IMR-90 (cell line): ENCODE results near the gene AP4B1. TPM values are rescaled to one million over a fixed set of nuclear protein-coding genes. Genes with fewer than 3 reads are reported as not detected.

Source experiments
- ATAC-seq: fragments of 200-7000 bp; cut with Tn5 transposase; 2 replicates; pipeline ENCODE4 v1.9.1; 2020; ENCODE audit warnings: low read depth, mild to moderate bottlenecking, moderate library complexity
- BruUV-seq: library from RNA; stranded (reverse); fragments of 400-500 nt; replicated peaks from 2 replicates; lab custom pipeline; 2021; lab: Mats Ljungman, UMichigan
- CTCF ChIA-PET: fragments of 300-600 bp; formaldehyde crosslinking; extraction: SDS; loops from one replicate; lab custom pipeline; 2021; ENCODE audit warnings: antibody characterized with exemption; lab: Yijun Ruan, JAX
- POLR2A ChIA-PET: fragments of 300-600 bp; sonication (Branson Sonifier 250); formaldehyde crosslinking; loops from one replicate; lab custom pipeline; 2022; ENCODE audit warnings: antibody characterized with exemption; ENCODE audit not compliant: unreplicated experiment; lab: Charles Lee
- DNase-seq: peaks from one replicate; pipeline ENCODE4 v3.0.0; 2013
- H2AFZ ChIP-seq: replicated peaks from 2 replicates; pipeline ENCODE3; 2013; ENCODE audit warnings: low read length, mild to moderate bottlenecking; ENCODE audit not compliant: poor library complexity
- H2AK5ac ChIP-seq: 2 replicates; pipeline ENCODE4 v1.6.1; 2013; ENCODE audit warnings: low read depth, low read length, inconsistent platforms
- H2AK9ac ChIP-seq: replicated peaks from 2 replicates; pipeline ENCODE3; 2013; ENCODE audit warnings: mild to moderate bottlenecking, low read depth, low read length, moderate library complexity; ENCODE audit not compliant: poor library complexity
- H2BK120ac ChIP-seq: 2 replicates; pipeline ENCODE4 v1.6.1; 2013; ENCODE audit warnings: low read depth, low read length, inconsistent platforms
- H2BK15ac ChIP-seq: 3 replicates; pipeline ENCODE4 v1.6.1; 2013; ENCODE audit warnings: low read depth, low read length, inconsistent platforms
- H2BK20ac ChIP-seq: 2 replicates; pipeline ENCODE4 v1.6.1; 2013; ENCODE audit warnings: low read depth, mild to moderate bottlenecking, inconsistent platforms, low read length, moderate library complexity
- H2BK5ac ChIP-seq: 2 replicates; pipeline ENCODE4 v1.6.1; 2013; ENCODE audit warnings: mild to moderate bottlenecking, low read depth, low read length, inconsistent platforms; ENCODE audit not compliant: poor library complexity, severe bottlenecking
- H3K14ac ChIP-seq: replicated peaks from 2 replicates; pipeline ENCODE4 v1.6.1; 2013; ENCODE audit warnings: low read depth, low read length, inconsistent platforms
- H3K18ac ChIP-seq: 2 replicates; pipeline ENCODE4 v1.6.1; 2013; ENCODE audit warnings: low read depth, low read length, control low read depth
- H3K23ac ChIP-seq: 2 replicates; pipeline ENCODE4 v1.6.1; 2013; ENCODE audit warnings: low read depth, low read length, inconsistent platforms
- H3K27ac ChIP-seq: 2 replicates; pipeline ENCODE4 v1.5.1; 2013; ENCODE audit warnings: mild to moderate bottlenecking, control low read depth, low read length; ENCODE audit not compliant: insufficient read depth
- H3K27me3 ChIP-seq: 2 replicates; pipeline ENCODE4 v1.6.1; 2013; ENCODE audit warnings: low read length; ENCODE audit not compliant: control insufficient read depth, insufficient read depth
- H3K36me3 ChIP-seq: 2 replicates; pipeline ENCODE4 v1.6.1; 2013; ENCODE audit warnings: low read length, mixed read lengths; ENCODE audit not compliant: control insufficient read depth, insufficient read depth
- H3K4ac ChIP-seq: 2 replicates; pipeline ENCODE4 v1.6.1; 2013; ENCODE audit warnings: low read depth, low read length, inconsistent platforms
- H3K4me1 ChIP-seq: 2 replicates; pipeline ENCODE4 v1.6.1; 2013; ENCODE audit warnings: low read length, mixed read lengths; ENCODE audit not compliant: control insufficient read depth, insufficient read depth
- H3K4me2 ChIP-seq: 2 replicates; pipeline ENCODE4 v1.6.1; 2013; ENCODE audit warnings: low read depth, mild to moderate bottlenecking, control low read depth, low read length, moderate library complexity
- H3K4me3 ChIP-seq: 2 replicates; pipeline ENCODE4 v1.5.1; 2013; ENCODE audit warnings: low read depth, mild to moderate bottlenecking, control low read depth, low read length, moderate library complexity; ENCODE audit not compliant: insufficient read depth
- H3K56ac ChIP-seq: 2 replicates; pipeline ENCODE4 v1.6.1; 2013; ENCODE audit warnings: low read length, inconsistent platforms; ENCODE audit not compliant: insufficient read depth; ENCODE audit errors: extremely low read depth
- H3K79me1 ChIP-seq, 2 experiments: 2 replicates each; pipeline ENCODE4 v1.6.1; 2013; ENCODE audit warnings: low read length in 2 of 2, inconsistent platforms in 1 of 2, low read depth in 1 of 2
- H3K9ac ChIP-seq: 2 replicates; pipeline ENCODE4 v1.6.1; 2013; ENCODE audit warnings: low read depth, low read length, control low read depth
- H3K9me1 ChIP-seq: 2 replicates; pipeline ENCODE4 v1.6.1; 2013; ENCODE audit warnings: low read length, inconsistent platforms; ENCODE audit not compliant: insufficient read depth
- H3K9me3 ChIP-seq: 2 replicates; pipeline ENCODE4 v1.6.1; 2013; ENCODE audit warnings: low read length; ENCODE audit not compliant: control insufficient read depth, insufficient read depth
- H4K20me1 ChIP-seq: 2 replicates; pipeline ENCODE4 v1.6.1; 2013; ENCODE audit warnings: low read length, inconsistent platforms; ENCODE audit not compliant: insufficient read depth
- H4K5ac ChIP-seq: 2 replicates; pipeline ENCODE4 v1.6.1; 2013; ENCODE audit warnings: mild to moderate bottlenecking, low read depth, low read length, control low read depth
- H4K8ac ChIP-seq, 2 experiments: 2 replicates each; pipeline ENCODE4 v1.6.1; 2013; ENCODE audit warnings: low read depth in 2 of 2, low read length in 2 of 2, control low read depth in 1 of 2, inconsistent platforms in 1 of 2
- H4K91ac ChIP-seq: 2 replicates; pipeline ENCODE4 v1.6.1; 2013; ENCODE audit warnings: low read depth, low read length, inconsistent platforms; ENCODE audit not compliant: insufficient read depth
- CEBPB ChIP-seq: IDR thresholded peaks from 2 replicates; pipeline ENCODE4 v1.6.1; 2012; ENCODE audit warnings: low read depth, low read length, improper control_type of control experiment
- FOS ChIP-seq: fragments of 150-350 bp; IDR thresholded peaks from 2 replicates; pipeline ENCODE4 v1.6.1; 2016; ENCODE audit warnings: low read depth, low read length
- WGBS, 2 experiments: methylation state at CpG; one replicate each; pipeline versions ENCODE4 v1.1.5 to v1.1.7; 2013; ENCODE audit warnings: missing lambda C conversion rate in 2 of 2; ENCODE audit not compliant: insufficient read length in 1 of 2; ENCODE audit errors: extremely low coverage in 2 of 2; 5-methylcytosine and 5-hydroxymethylcytosine counted together
- dilution Hi-C: fragments of 300-500 bp; cut with HindIII; formaldehyde crosslinking; loops from one replicate; pipeline ENCODE4 v1.14.3; 2018; ENCODE audit warnings: low sequenced_read_pairs; ENCODE audit not compliant: unreplicated experiment
- in situ Hi-C: fragments of 300-500 bp; cut with MboI; formaldehyde crosslinking; loops from 3 replicates; pipeline ENCODE4 v1.14.3; 2019; ENCODE audit warnings: low sequenced_read_pairs, inconsistent platforms, mixed read lengths
- intact Hi-C: fragments of 100-400 bp; cut with micrococcal nuclease; formaldehyde crosslinking; loops from 2 replicates; pipeline ENCODE4 v1.10.0; 2022
- polyA plus RNA-seq, 3 experiments: library from polyadenylated mRNA; depleted of rRNA; stranded (reverse); fragments of >200 nt; gene quantifications; 2 replicates each; pipeline ENCODE4 v1.2.3, GENCODE V29; 2012; ENCODE audit warnings: low replicate concordance in 1 of 3
- total RNA-seq: library from RNA; depleted of rRNA; stranded (reverse); fragments of >200 nt; gene quantifications from 2 replicates; pipeline ENCODE4 v1.2.3, GENCODE V29; 2012

AP4B1 gene
- total and polyA plus RNA-seq, 2 of the 4 experiments (the other 2 are of a cell fraction) = 15.6 to 18.1 TPM

- no peak overlapping the region for H3K18ac ChIP-seq
- H2BK15ac ChIP-seq = no peak overlapping the region
- H3K4me3 ChIP-seq = no peak overlapping the region
- no peak overlapping the region for H3K4me2 ChIP-seq
- DNase-seq (no peak), ATAC-seq (no peak)
- intact Hi-C loops = no loop called here
- H3K14ac ChIP-seq = no peak overlapping the region
- H3K79me1 ChIP-seq = no peaks in the 10 kb centered on the region
- H4K8ac ChIP-seq = no peak overlapping the region
- no peak overlapping the region for H4K91ac ChIP-seq
- no peak overlapping the region for H3K4ac ChIP-seq
- H2AK5ac ChIP-seq = no peak overlapping the region
- dilution Hi-C loops = no loop called here
- H3K9me1 ChIP-seq = no peaks in the 10 kb centered on the region; the same call in 1 of the 2 replicates
- no TSS peak for BruUV-seq
- no peak overlapping the region for H2BK20ac ChIP-seq
- CTCF ChIA-PET = interaction anchor here (1.4 kb wide), 1 partner anchor 11 kb away, joined by 3 read pairs; no protein-coding TSS in a partner anchor
- H4K5ac ChIP-seq = no peak overlapping the region
- no peak overlapping the region for H3K9ac ChIP-seq
- no peaks in the 10 kb centered on the region for H3K36me3 ChIP-seq
- no peaks in the 10 kb centered on the region for H3K4me1 ChIP-seq
- no CpG with 5 or more reads among the region's 4 CpGs for WGBS, 2 experiments
- H3K9me3 ChIP-seq = no peaks in the 10 kb centered on the region
- no peak overlapping the region for H2AFZ ChIP-seq
- no peak overlapping the region for H3K23ac ChIP-seq
- POLR2A ChIA-PET = no interaction called here
- in situ Hi-C loops = no loop called here
- H2BK5ac ChIP-seq = no peak overlapping the region
- TF ChIP-seq FOS (no peak), CEBPB (no peak)
- no peaks in the 10 kb centered on the region for H4K20me1 ChIP-seq
- no peak overlapping the region for H3K27ac ChIP-seq
- H2BK120ac ChIP-seq = no peak overlapping the region
- H3K27me3 ChIP-seq = no peaks in the 10 kb centered on the region
- H2AK9ac ChIP-seq = no peak overlapping the region
- no peak overlapping the region for H3K56ac ChIP-seq
Measured at GRCh38 chr1:113879739-113880038, 24.9 kb downstream of the AP4B1 start.
